ENCODE data around the gene ADAM10.

DNA sequence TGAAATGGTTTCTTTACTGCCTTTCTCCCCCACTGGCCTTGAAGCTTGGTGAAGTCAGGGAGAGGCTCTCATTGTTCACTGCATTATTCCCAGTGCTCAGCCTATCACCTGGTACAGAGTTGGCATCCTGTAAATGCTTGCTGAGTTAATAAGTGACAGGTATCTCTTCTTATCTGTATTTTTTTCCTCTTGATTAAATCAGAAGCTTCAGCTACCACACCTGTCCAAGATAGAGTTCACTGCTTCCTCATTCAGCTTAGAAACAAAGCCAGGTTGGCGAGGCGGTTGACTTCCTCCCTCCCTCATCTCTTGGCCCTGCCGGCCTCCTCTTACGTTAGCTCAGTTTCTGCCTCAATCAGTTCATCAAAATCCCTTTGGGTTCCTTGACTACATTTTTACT lies 174.9 kb downstream of the ADAM10 start:
- TF ChIP-seq, protein P1, sequence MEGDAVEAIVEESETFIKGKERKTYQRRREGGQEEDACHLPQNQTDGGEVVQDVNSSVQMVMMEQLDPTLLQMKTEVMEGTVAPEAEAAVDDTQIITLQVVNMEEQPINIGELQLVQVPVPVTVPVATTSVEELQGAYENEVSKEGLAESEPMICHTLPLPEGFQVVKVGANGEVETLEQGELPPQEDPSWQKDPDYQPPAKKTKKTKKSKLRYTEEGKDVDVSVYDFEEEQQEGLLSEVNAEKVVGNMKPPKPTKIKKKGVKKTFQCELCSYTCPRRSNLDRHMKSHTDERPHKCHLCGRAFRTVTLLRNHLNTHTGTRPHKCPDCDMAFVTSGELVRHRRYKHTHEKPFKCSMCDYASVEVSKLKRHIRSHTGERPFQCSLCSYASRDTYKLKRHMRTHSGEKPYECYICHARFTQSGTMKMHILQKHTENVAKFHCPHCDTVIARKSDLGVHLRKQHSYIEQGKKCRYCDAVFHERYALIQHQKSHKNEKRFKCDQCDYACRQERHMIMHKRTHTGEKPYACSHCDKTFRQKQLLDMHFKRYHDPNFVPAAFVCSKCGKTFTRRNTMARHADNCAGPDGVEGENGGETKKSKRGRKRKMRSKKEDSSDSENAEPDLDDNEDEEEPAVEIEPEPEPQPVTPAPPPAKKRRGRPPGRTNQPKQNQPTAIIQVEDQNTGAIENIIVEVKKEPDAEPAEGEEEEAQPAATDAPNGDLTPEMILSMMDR (IDR thresholded peaks at IDR 0.05), result no peak
- TF ChIP-seq POLR2A (IDR thresholded peaks at IDR 0.05), result no peak
